NCI-H2029 treated with DMSO at 0.1 percent for 48 hours (cell line): ENCODE data around the gene BCAS1.

Source experiments
- DNase-seq: peaks from one replicate; lab custom pipeline; 2025; lab: John Stamatoyannopoulos, UW

BCAS1 gene

GRCh38 chr20:53960579-53961272 lies 109.7 kb downstream of the BCAS1 start:
- no peak for DNase-seq

DNA sequence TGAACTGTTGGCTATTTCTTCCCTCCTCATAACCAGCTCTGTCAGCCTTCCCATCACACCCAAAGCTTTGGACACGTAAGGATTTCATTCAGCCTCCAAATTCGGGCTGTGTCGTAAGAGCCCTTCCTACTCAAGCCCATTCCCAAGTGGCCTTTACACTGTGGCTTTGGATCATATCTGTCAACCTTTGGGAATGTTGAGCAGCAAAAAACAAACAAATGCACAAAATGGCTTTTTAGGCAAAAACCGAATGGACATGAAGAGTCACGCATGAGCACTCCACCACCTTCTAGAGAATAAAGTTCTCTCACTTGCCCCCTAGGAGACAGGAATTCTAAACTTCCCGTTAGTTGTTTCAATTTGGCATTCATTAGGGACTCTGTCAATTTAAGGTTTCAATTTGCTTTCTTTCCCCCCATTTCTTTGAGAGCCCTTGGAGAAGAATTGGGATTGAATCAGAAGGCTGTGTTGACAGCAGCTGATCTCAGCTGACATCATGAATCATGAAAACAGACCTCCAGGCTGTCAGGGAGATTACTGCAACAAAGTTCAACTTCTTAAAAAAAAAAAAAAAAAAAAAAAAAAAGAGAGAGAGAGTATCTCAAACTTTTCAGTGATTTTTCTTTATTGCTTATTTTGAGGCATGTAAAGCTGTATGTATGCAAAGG lies 110.3 kb downstream of the BCAS1 start:
- DNase-seq, result no peak

GRCh38 chr20:53958260-53958659 lies 112.1 kb downstream of the BCAS1 start:
- DNase-seq, result no peak

DNA sequence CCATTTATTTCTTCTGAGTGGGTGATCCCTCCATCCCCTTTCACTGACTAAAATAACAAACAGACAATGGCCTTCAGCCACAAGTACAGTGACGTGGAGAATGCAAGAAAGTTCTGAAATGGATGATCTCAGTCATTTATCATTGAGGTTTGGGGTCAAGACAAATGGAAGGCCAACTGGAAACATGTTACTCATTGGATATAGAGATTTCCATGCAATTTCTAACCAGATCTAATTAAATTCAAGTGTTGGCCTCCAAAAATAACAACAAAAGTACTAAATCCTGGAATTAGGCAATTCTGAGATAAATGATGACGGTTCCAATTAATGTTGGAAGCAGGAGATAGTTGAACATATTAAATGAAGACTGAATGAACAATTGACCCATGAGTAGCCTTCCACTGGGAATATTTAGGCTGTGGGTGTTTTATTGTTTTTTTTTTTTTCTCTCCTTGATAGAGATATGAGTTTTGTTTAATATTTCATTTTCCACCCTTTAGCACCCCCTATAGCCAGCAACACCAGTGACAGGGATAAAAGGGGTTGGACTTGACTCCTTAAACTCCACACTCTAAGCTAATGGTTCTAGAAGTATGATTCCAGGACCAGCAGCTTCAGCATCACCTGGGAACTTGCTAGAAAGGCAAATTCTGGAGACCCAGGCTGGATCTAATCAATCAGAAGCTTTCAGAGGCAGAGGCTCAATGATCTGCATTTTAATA lies 112.8 kb downstream of the BCAS1 start:
- DNase-seq, result no peak

DNA sequence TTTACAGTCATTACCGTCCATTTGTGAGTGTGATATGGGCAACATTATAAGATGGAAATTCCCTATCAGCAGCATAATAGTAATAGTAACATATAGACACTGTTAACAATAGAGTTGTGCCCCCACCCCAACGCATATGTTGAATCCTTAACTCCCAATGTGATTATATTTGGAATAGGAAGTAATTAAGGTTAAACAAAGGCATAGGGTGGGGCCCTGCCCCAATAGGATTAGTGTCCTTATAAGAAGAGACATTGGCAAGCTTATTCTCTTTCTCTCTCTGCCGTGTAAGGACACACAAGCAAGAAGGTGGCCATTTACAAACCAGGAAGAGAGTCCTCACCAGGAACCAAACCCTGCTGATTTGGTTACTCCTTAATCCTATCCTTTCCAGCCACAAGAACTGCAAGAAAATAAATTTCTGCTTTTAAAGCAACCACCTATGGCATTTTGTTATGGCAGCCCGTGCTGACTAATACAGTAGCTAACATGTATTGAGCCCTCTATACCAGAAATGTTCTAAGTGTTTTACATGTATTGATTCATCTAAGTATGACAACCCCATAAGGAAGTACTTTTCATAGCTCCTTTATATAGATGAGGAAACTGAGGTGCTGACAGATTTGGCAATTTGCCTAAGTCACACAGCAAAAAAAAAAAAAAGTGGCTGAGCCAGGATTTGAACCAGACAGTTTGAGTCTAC lies 114.2 kb downstream of the BCAS1 start:
- no peak for DNase-seq

DNA sequence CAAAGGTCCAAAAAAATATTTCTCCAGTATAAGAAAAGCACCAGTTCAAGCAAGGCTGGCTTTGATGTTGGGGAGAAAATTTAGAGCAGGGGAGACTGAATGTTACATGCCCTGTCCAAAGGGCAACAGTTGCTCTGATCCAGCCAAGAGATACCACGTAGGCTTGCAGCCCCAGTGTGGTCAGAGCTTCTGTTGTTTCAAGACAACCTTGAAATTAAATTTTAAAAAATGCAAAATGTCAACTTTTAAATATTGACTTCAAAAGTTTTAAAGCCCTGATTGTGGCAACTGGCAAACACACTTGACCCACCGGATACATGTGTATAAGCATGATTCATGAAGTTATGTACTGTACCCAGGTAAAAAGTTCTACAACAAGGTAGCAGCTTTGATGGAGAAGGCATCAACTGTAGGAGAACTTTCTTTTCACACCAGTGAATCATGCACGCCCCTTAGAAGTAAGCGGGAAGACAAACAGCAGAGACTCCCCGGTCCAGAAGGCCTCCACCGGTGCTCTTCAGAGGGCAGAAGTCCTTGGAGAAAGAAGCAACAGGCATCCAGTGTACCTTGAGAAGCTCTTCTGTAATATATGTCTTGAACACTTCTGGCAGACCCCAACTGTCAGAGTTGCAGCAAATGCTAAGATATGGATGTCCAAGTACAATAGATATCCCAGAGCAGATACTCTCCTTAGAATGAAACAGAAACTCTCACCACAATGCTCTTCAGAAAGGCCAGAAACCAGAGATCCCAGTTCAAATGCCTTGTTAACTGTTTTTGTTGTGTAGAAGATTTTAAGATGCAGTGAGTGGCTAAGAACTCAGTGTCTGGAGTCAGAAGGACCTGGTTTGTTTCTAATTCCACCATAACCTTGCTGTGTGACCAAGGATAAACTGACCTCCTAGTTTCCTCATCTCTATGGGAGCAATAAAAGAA lies 115.4 kb downstream of the BCAS1 start:
- DNase-seq, result no peak

- no peak for DNase-seq
Measured at GRCh38 chr20:53952528-53953096, 117.8 kb downstream of the BCAS1 start.

GRCh38 chr20:53950578-53950977 lies 119.8 kb downstream of the BCAS1 start:
- no peak for DNase-seq

DNA sequence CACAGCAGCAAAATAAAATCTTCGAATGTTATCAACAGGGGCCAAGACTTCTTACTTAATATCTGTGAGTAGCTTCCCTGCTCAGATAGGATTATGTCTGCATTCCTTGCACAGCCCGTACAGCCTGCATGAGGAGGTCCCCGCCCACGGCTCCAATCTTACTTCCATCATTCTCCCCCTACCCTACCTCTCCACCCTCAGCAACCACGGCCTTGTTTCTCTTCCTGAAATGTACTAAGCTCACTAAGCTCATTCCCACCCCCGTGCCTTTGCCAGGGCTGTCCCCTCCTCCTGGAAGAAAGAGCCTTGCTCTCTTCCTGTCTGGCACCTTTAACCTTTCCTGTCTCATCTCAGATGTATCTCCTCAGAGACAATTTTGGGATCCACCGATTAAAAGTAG lies 120.4 kb downstream of the BCAS1 start:
- DNase-seq, result no peak

GRCh38 chr20:53949319-53949839 lies 121.0 kb downstream of the BCAS1 start:
- no peak for DNase-seq

DNA sequence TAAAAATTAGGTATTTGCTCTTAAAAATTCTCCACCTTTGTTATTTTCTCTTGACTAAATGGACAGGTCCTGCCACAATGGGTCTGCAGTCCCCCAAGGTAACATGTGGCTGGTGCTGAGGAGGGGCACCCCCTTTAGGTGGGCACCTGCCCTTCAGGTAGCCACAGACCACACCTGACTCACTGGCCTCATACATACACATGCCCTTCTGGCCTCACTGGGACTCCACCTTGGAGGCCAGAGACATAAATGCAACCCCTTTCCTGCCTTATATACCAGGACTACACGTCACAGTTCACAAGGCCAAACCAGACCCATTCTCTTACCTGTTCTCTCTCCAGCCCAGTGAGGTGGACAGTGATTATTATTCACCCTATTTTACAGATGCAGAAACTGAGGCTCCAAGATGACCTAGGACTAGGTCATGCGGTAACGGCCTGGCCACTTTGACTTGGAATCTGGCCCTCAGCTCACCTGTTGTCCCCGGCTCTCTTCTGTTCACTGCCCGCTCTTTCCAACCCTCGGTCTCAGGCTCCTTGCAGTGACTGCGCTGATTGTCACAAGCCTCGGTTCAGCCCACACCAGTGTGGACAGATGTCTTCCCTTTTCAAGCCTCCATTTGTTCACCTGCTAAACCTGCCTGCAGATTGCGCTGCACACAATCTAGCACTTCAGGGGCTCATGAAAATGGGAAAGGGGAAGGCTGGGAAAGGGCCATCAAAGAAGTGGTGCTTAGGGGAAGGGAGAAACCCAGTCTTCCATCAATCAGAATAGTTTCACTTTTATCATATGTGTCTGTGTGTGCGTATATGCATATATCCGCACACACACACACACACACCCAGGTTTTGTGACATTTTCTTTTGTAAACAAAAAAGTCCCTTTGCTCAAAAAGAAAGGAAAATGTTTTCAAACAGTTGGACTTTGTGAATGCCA lies 121.7 kb downstream of the BCAS1 start:
- DNase-seq, result no peak

DNA sequence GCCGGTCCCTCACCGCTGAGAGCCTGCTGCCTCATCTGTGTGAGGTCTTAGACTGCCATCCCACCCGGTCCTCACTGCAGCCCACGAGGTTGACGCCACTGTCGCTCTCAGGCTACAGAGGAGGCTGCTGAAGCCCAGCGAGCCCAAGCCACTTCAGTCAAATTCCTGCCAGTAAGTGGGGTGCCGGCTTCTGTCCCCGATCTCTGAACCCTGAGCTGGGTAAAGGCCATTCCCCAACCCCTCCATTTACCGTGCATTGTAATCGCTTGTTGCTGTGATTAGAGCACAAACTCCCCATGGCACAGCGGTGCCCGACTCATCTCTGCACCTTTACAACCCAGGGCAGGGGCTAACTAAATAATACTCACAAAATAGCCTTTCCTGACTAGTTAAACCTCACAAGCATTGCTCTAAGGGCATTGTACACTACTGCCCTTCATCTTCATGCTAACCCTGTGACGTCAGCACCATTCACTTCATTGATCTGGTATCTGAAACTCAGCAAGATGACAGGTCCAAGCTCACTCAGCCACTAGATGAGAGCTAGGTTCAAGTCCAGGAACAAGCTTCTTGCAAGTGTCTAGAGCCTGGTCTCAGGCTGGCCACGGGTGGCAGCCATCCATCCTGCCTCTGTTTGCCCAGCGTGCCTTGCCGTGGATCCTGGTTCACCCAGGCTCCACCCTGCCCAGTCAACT lies 122.7 kb downstream of the BCAS1 start:
- DNase-seq, result no peak

GRCh38 chr20:53946106-53946505 lies 124.3 kb downstream of the BCAS1 start:
- DNase-seq, result no peak

- no peak for DNase-seq
Measured at GRCh38 chr20:53945478-53945877, 124.9 kb downstream of the BCAS1 start.

GRCh38 chr20:53944796-53945195 lies 125.6 kb downstream of the BCAS1 start:
- no peak for DNase-seq

DNA sequence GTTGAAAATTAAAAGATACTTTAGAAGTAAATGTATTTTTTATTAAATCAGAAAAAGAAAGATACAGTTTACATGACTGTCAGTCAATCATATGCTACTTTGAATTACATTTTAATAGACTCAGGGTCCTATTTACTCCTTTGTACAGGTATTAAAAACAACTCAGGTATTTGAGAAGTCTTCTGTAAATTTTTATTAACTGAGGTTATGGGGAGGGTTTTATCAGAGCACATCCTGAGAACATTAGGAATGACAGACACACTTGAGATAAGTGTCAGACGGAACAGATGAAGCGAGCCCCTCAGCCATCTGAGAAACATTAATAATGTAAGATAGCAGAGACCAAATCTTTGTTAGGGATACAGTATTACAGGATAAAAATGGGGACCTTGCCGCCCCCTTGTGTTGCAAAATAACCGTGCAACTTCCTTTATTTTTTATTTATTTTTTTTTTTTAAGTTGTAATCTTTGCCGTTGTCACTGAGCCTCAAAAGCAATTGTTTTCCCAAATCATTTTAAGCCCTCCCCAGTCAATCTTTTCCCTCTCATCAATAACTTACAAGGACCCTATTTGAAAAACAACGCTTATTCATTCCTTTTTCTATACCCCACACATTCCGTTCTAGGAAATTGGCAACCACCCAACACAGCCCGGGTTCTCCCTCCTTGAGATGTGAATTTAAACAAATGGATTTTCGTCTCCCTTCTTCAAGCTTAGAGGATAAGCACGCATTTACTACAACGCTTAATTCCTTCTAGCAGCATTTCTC lies 126.7 kb downstream of the BCAS1 start:
- DNase-seq, result no peak

GRCh38 chr20:53942973-53943372 lies 127.4 kb downstream of the BCAS1 start:
- DNase-seq, result no peak

DNA sequence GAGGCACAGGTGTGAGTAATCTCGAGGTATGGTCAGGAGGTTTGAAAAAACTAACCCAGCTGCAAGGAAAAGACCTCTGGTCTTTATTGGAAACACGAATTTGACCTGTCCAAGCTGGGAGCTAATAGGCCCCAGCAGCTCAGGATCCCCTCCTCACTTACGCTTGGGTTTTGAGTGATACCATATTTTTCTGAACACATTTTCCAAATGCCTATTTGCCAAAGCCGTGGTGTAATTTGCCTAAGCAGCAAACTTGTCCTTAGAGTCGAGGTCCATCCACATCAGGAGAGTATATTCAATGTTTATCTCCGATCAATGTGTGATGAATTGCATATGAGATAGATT lies 128.0 kb downstream of the BCAS1 start:
- no peak for DNase-seq
